Large intestine (tissue), 3 donors: Measurements from ENCODE around the gene RBM11. TPM values are rescaled to one million over a fixed set of nuclear protein-coding genes. Genes with fewer than 3 reads are reported as not detected.
A peak's percentile ranks its signal among the peaks of the same experiment; 100 is the strongest.

ENCODE experiments used
- DNase-seq, 2 donors: peaks; one replicate each; pipeline versions ENCODE4 v3.0.0 to v3.0.0-alpha.2; 2013
- H3K27ac ChIP-seq: one replicate; pipeline ENCODE4 v1.5.1; 2013; ENCODE audit warnings: low read length
- H3K27me3 ChIP-seq: 2 replicates; pipeline ENCODE4 v1.6.1; 2013; ENCODE audit warnings: low read length; ENCODE audit not compliant: control insufficient read depth, insufficient read depth
- H3K36me3 ChIP-seq: 2 replicates; pipeline ENCODE4 v1.6.1; 2013; ENCODE audit warnings: low read length; ENCODE audit not compliant: control insufficient read depth, insufficient read depth
- H3K4me1 ChIP-seq: one replicate; pipeline ENCODE4 v1.6.1; 2013; ENCODE audit warnings: low read length; ENCODE audit not compliant: control insufficient read depth, insufficient read depth
- H3K4me3 ChIP-seq: one replicate; pipeline ENCODE4 v1.5.1; 2013; ENCODE audit warnings: low read length
- H3K9me3 ChIP-seq: one replicate; pipeline ENCODE4 v1.6.1; 2013; ENCODE audit warnings: mild to moderate bottlenecking, low read depth, low read length, moderate library complexity; ENCODE audit not compliant: control insufficient read depth
- WGBS: methylation state at CpG from one replicate; pipeline ENCODE4 v1.1.5; 2013; ENCODE audit warnings: low lambda C conversion rate; ENCODE audit not compliant: insufficient coverage; 5-methylcytosine and 5-hydroxymethylcytosine counted together
- polyA plus RNA-seq: library from polyadenylated mRNA; unstranded; fragments of 120-200 nt; gene quantifications from one replicate; pipeline ENCODE4 v1.2.1, GENCODE V29; 2013

Gene RBM11
- polyA plus RNA-seq, 1 donor: 2.2 TPM

- peak; percentile 42 to 74 for DNase-seq
- no peak overlapping the region for H3K4me3 ChIP-seq
- no peaks in the 10 kb centered on the region for H3K27me3 ChIP-seq
- H3K36me3 ChIP-seq: no peaks in the 10 kb centered on the region
- no peaks in the 10 kb centered on the region for H3K9me3 ChIP-seq
- H3K4me1 ChIP-seq: peaks cover 14% of the 10 kb centered on the region
- peak overlapping the region; percentile 23 for H3K27ac ChIP-seq
Measured at GRCh38 chr21:14267076-14267475, 51.1 kb downstream of the RBM11 start.

GRCh38 chr21:14270631-14271030 is 54.7 kb downstream of the RBM11 start:
- no peaks in the 10 kb centered on the region for H3K36me3 ChIP-seq
- peak; percentile 67 to 71 for DNase-seq

GRCh38 chr21:14271053-14271452 is 55.1 kb downstream of the RBM11 start:
- Histone ChIP-seq H3K4me1 (peaks cover 16% of the 10 kb centered on the region), H3K27ac (peak overlapping the region; percentile 60), H3K27me3 (no peaks in the 10 kb centered on the region), H3K36me3 (no peaks in the 10 kb centered on the region), H3K9me3 (no peaks in the 10 kb centered on the region), H3K4me3 (no peak overlapping the region)
- DNase-seq: peak in 1 of 2 donors; percentile 41
- WGBS: no CpG with 5 or more reads among the region's 3 CpGs

More at GRCh38 chr21:14270631-14271030, 54.7 kb downstream of the RBM11 start:
- H3K4me1 ChIP-seq: peaks cover 16% of the 10 kb centered on the region
- no peak overlapping the region for H3K4me3 ChIP-seq
- WGBS: no CpG with 5 or more reads among the region's 2 CpGs
- peak overlapping the region; percentile 60 for H3K27ac ChIP-seq
- H3K9me3 ChIP-seq: no peaks in the 10 kb centered on the region
- no peaks in the 10 kb centered on the region for H3K27me3 ChIP-seq

DNA sequence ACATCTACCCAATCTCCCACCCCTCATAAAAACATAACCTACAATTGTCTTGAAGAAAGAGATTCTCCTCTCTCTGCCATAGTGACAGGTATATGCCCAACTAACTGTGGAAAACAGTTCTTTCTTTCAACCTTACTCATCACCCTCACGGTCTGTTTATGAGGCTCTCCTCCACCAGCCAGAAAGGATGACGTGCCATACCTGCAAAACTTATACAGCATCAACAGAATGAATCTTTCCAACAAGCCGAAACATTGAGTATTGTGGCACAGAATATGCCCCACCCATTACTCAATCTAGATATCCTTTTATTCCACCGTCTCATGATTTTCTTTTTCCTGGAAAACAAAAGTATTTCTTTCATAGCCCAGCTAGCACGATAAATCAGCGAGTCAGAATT is 55.7 kb downstream of the RBM11 start:
- Histone ChIP-seq H3K4me1 (peaks cover 12% of the 10 kb centered on the region), H3K27ac (no peak overlapping the region), H3K9me3 (no peaks in the 10 kb centered on the region), H3K36me3 (no peaks in the 10 kb centered on the region), H3K27me3 (no peaks in the 10 kb centered on the region), H3K4me3 (no peak overlapping the region)
- WGBS: 40% methylated on average over 2 of the region's 6 CpGs
- DNase-seq: no peak

- peak; percentile 80 to 89 for DNase-seq
Measured at GRCh38 chr21:14273736-14274538, 58.0 kb downstream of the RBM11 start.

DNA sequence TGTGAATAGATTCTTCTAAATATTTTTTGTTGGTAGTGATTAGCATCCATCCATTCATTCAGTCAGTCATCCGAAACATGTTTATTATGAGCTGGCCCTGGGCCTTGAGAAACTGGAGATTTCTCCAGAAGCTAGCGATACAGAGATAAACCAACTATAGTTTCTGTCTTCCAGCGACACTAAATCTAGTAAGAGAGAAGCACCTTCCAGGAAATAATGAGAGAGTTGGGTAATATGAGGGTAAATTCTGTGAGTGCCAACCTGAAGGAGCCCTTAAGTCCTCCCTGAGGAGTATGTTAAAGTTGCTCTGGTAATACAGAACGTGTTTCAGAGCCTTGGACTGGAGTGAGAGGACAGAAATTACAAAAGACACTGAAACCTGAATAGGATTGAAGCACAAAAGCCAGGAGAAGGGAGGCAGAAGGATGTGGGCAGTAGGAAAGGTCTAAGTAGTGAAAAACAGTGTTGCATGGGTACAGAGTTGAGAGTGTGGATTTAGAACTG is 59.8 kb downstream of the RBM11 start:
- WGBS: 76% methylated on average over 2 of the region's 4 CpGs
- H3K4me3 ChIP-seq: no peak overlapping the region
- H3K27me3 ChIP-seq: no peaks in the 10 kb centered on the region
- DNase-seq: no peak
- no peaks in the 10 kb centered on the region for H3K9me3 ChIP-seq
- H3K4me1 ChIP-seq: peaks cover 3% of the 10 kb centered on the region
- H3K27ac ChIP-seq: no peak overlapping the region
- H3K36me3 ChIP-seq: no peaks in the 10 kb centered on the region

More at GRCh38 chr21:14273736-14274538, 58.0 kb downstream of the RBM11 start:
- WGBS: no CpG with 5 or more reads among the region's 39 CpGs
- Histone ChIP-seq H3K4me3 (peak overlapping the region; percentile 49), H3K36me3 (no peaks in the 10 kb centered on the region), H3K9me3 (no peaks in the 10 kb centered on the region), H3K27me3 (no peaks in the 10 kb centered on the region), H3K27ac (peak overlapping the region; percentile 45), H3K4me1 (peaks cover 3% of the 10 kb centered on the region)

Other genes with a start within 250 kb of the RBM11 start
- gene LIPI, start 5.2 kb upstream of the RBM11 start, polyA plus RNA-seq: 0.21 TPM
- 26.6 TPM for gene HSPA13, start 167.0 kb downstream of the RBM11 start, polyA plus RNA-seq